Activated gamma-delta T cell treated with Interleukin-2 at 50 U/mL for 16 hours (primary cell): ENCODE data around the gene ADAD2.

Experiments used
- DNase-seq: peaks from one replicate; pipeline ENCODE4 v3.0.0-alpha.2; 2020

ADAD2 gene

DNA sequence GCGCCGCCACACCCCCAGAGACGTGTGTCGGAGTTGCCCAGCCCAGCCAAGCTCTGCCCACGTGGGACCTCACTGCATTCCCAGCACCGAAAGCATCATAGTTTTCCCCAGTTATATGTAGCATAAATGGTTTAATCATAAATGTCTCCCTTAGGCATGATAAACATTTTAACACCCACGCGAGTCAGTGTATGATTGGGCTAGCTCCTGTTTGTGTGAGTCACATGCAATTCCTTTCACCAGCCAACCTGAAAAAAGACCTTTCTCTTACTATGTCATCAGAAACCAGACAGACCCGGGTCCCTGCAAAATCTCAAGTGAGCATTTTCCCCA is 13.2 kb upstream of the ADAD2 start:
- DNase-seq = no peak

DNA sequence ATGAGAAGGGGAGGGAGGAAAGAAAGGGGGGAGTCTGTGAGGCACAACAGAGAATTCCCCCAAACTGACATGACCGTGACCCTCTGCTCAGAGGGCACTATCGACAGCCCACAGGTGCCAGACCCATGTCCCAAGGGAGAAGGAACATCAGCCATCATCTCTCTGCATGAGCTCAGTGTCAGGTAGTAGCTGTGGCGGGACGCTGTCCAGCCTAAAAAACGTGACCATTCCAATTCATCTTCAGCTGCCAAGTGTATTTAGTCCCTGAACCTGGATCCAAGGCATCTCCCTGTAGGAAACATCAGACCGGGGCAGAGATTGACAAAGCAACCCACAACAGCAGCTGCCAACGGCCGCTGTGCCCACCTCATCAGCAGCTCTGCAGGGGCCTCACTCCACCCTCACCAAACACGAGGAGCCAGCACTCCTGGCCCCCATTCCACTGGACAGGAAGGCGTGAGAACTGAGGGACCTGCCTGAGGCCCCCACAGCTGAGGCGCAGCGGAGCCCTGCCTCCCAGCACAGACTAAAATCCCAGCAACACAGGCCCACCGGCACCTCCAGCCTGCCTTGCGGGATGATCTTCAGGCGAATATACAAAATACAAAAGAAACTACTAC is 12.7 kb upstream of the ADAD2 start:
- no peak for DNase-seq

DNA sequence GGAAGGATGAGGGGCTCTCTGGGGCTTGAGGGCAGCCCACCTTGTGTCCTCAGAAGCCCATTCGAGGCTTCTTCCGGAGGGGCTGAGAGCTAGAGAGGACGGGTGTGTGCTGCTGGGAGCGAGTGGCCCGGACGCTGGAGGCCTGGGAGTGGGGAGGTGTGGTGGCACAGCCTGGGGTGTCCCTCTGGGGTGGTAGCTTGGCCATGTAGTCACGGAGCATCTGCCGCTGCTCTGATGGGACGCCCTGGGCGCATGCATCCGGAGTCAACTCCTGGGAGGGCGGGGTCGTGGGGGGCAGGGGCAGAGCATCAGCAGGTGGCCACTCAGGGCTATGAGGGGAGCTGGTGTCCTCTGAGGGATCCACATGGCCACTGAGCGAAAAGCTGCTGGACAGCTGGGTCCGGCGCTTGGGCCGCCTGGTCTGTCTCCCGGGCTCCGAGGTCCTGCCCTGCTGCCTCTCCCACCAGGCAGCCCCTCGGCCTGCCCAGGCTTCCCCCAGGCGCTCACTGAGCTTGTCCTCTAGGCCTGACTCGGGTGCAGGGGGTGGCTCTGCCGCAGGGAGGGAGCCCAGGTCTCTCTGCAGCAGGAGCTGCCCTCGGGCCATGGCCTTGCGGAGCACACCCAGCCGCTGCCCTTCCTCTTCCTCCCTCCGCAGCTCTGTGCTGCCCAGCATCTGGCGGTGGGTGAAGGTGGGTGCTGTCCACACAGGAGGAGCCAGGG is 11.9 kb upstream of the ADAD2 start:
- no peak for DNase-seq

DNA sequence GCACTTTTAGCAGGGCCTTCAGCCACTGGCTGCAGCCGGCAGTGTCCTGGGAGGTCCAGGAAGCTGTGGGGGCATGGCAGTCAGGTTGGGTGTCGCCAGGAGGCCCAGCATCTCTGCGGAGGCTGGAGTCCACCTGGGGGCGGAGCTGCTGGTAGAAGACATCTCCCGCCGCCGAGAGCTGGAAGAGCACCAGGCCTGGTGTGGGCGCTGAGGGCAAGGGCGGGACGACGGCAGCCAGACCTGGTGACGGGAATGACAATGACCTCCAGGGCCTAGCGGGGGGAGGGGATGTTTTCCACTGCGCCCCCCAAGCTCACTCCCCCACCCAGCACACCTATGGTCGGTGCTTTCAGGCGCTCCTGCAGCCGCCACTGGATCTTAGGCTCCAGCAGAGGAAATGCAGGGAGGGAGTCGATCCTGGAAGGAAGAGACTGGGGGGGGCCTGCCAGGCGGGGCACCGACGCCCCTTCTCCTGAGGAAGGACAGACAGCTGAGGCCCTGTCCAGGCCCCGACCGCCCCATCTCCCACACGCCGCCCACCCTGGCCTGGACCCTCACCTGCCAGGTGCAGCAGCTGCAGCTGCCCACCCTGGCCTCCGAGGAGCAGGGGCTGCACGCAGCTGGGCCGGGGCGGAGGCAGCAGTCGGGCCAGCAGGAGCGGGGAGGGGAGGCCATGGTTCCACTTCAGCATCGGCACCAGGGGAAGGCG is 11.2 kb upstream of the ADAD2 start:
- DNase-seq = no peak

DNA sequence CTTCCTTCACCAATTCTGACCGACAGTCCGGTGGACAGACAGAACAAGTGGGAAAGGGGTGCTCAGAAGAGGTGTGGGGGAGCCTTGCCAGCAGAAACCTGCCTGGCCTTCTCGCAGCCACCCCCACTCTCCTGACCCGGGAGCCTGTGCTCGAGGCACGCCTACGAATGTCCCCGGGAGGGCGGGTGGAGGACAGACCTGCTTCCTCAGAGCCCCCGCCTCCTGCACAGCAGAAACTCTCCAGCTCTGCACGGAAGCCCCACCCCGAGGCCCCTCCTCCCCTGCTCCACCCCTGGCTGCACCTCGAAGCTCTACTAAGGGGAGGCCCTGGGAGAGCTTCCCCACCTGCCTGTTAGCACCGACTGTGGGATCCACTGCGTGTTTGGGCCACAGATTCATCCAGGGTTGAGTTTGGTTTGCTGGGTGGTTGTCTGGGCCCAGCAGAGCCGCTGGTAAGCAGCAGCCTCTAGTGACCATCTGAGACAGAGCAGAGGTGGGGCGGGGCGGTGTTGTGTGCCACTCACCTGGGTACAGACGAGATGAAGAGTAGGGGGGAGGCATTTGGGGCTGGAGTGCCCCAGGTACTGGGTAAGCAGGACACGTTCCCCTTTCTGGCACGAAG is 10.3 kb upstream of the ADAD2 start:
- DNase-seq = no peak

DNA sequence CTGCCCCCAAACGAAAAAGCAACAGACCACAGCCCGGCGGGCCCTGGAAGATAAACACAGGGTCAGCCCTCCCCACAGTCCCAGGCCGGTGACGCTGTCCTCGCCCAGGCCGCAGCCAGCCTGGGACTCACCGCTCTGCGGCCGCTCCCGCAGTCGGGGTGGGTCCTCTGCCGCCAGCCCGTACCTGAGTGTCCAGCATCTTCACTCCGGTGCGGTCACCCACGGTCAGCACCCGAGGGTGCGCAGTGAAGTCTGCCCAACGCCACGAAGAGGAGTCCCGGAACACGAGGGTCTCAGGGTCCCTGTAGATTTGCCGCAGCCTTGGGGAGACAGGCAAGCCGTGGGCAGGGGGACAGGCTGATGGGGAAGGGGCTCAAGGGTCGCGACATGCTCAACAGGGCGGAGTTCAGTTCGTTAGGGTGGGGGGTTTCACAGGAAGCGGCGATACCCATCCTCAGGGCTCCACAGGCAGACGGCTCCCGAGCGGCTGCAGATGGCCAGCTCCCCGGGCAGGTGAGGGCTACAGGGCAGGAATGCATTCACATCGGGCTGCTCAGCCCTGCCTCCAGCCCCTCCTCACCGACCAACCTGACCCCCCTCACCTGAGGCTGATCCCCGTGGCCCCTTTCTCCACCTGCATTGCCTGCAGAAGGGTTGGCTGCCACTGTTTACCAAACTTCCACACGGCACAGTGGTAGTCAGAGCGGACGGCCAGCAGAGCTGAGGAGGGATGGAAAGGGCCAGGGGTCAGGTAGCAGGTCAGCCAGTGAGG is 9.6 kb upstream of the ADAD2 start:
- no peak for DNase-seq

DNA sequence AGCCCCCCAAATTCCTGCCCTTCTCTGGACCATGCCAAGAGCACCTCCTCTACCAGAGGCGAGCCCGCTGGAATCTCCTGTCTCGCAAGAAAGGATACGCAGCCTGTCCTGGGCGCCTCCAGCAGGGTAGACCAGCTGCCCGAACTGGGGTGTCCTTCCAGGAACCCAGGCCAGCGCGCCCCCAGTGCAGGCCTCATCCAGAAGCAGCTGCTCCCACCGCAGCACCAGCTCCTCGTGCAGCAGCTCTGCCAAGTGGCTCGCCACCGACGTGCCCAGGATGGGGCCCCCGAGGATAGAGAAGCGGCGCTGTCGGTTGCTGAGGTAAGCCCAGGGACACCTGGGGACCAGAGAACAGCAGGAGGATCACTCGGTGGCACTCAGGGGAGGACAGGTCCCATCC is 8.9 kb upstream of the ADAD2 start:
- no peak for DNase-seq

DNA sequence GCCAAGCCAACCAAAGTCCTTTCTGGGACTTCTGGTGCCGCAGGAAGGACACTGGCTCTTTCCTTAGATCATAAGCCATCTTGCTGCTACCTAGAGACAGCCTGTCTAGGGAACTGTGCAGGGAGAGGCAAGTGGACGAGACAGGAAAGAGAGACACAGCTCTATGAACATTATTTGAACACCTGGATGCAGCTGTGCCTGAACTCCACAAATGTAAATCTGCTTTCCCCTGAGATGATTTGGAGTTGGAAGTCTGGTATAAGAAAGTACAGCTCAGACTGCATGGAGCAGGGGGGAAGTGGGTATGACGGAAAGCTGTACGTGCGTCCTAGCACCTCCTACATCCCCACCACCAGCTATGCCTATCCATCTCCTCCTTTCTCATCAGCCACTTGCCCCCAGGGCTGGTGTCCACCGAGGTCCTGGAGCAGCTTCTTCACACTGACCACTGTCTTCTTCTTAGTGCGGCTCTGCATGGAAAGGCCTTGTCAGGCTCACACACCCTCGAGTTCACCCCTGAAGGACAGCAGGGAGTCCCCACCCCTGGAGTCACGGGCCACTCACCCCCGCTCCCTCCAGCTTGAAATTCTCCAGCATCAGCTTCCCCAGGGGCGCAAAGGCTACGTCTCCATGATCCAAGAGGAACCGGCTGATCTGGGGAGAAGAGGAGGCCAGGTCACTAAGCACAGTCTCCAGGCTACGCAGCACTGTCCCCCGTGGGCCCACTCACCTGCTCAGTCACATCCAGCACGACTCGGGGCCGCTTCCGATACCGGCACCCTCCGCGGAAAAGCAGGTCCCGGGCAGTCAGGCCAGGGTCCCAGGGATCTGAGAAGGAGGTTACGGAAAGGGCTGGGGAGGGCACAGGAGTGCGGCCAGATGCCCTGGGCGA is 8.0 kb upstream of the ADAD2 start:
- no peak for DNase-seq

DNA sequence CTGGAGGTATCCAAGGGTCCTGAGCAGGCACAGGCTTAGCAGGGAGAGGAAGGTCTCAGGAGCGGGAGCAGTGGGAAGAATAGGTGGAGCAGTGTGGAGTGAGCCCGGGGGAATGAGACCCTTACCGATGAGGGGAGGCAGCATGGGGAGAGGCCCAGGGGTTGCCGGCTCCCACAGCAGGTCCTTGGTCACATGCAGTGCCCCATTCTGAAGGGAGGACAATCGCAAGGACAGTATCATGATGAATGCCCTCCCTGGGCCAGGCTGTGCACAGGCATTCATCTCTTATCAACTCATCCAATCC is 7.4 kb upstream of the ADAD2 start:
- no peak for DNase-seq

DNA sequence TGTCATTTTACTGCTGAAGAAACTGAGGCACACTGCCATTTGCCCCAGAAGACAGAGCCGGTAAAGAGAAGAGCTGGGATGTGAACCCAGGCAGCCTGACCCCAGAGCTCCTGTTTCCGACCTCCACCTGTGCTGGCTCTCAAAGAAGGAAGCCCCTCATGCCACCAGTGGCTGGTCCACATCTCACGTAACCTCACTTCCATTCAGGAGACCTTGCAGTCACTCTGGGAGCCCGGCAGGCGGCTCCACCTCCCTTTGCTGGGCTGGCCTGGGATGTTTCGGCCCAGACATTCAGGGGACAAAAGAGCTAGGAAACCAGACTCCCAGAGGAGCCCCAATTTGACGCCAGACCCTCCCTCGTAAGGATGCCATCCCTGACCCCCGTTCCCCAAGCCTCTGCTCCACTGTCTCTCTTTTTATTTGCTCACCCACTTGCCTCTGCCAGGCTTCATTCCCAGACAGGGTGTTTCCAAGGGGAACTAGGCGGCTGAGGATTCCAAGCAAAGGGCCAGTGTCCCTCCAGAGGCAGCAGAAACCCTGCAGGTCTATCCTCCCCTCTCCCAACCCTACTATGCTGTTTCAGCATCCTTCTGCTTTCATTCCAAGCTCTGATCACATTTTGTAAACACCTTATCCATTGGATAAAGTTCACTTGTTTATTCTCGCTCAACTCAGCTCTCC is 6.9 kb upstream of the ADAD2 start:
- DNase-seq = no peak

DNA sequence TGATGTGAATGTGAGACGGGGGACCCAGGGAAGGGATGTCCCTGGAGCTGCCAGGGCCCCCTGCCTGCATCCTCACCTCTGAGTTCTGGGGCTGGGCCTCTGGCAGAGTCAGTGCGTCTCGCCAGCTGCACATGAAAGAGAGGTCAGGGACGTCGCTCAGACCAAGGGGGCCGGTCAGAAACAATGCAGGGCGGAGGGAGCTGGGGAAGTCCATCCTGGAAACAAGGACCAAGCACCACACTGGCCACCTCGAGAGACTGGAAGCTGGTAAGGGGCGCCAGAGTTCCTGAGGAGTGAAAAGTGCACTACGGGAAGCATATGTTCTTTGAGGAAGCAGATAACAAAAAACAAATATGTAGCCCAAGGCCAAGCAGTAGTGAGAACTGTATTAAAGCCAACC is 6.2 kb upstream of the ADAD2 start:
- no peak for DNase-seq

DNA sequence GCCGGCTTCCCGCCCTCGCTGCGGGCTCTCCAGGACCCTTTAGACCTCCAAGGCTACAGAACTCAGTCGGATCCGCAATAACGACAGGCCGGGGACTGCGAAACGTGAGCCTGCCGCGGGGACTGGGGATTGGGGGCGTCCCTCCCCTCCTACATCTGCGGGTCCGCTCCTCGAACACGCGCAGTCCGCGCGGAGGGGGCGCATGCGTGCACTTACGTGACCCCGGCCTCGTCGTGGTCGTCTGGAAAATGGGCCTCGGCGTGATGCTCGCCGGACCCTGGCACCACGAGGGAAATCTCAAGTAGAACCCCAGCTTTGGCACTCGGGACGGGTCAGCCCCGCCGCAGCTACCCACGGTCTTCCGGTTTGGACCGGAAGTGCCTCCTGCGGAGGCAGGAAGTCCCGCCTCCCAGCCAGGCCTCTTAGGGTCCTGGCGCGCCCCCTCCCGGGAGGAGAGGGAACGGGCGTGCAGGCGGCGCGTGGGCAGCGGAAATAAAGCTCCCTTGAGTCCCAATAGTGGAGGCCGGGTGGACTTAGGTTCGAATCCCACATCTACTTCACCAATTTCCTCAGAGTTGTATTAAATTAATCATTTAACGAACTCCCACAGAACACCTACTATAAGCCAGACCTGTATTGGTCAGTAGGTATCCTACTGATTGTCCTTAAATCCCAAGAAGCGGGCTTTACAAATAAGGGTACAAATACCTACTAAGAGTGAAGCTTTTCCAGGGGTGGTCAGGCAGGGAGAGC is 4.1 kb upstream of the ADAD2 start, which contains the start of gene TAF1C:
TSS of gene TAF1C (minus strand) at position 373 of the 753 bp plus-strand sequence. CDS start 2,069 bp downstream, outside the sequence.
- peak; percentile 90 for DNase-seq

DNA sequence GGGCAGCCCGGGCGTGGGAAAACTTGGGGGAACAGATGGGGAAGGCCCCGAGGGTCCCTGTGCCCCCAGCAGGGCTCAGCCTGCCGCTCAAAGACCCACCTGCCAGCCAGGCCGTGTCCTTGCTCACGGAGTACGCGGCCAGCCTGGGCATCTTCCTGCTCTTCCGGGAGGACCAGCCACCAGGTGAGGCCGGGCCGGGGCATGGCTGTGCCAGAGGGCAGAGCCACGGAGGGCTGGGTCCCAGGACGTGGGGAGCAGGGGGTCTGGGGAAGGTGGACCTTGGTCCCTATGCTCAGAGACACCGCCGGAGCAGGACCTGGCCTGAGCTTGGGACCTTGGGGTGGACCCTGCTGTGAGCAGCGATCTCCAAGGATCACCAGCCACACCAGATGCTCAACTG is 509 bp downstream of the ADAD2 start:
- no peak for DNase-seq

DNA sequence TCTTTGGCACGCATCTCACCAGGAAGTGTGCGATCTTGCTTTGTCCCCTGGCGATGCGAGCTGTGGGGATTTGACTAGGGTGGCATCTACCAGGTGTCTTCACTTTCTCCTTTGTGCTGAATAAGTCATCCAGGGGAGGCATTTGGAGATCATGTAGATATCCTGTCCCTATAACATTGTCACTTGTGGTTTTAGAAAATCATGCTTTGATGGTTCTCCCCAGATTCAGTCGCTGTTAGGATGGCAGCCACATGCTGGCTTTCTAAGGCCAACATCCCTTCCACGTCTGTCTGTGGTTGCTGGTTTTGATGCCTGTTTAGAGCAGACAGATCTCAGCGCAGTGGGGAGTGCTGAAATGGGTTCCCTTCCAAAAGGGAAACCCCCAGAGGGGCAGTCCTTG is 2.5 kb downstream of the ADAD2 start:
- no peak for DNase-seq

DNA sequence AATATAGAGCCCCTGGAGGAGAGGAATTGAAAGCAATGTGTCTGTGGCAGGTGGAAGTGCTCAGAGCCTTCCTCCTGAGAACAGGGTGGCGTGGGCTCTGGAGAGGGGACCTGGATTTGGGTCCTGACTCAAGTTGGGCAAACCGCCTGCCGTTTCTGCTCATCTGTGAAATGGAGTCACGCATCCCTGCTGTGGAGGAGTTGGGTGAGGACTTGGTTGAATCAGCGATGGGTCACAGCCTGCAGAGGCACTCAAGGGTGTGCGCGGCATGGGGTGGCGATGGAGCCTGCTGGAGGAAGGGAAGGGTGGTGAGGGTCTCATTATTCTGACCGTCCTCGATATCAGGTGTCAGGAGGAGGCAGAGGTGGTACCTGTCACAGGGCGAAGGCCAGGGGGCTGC is 3.1 kb downstream of the ADAD2 start:
- DNase-seq = no peak

DNA sequence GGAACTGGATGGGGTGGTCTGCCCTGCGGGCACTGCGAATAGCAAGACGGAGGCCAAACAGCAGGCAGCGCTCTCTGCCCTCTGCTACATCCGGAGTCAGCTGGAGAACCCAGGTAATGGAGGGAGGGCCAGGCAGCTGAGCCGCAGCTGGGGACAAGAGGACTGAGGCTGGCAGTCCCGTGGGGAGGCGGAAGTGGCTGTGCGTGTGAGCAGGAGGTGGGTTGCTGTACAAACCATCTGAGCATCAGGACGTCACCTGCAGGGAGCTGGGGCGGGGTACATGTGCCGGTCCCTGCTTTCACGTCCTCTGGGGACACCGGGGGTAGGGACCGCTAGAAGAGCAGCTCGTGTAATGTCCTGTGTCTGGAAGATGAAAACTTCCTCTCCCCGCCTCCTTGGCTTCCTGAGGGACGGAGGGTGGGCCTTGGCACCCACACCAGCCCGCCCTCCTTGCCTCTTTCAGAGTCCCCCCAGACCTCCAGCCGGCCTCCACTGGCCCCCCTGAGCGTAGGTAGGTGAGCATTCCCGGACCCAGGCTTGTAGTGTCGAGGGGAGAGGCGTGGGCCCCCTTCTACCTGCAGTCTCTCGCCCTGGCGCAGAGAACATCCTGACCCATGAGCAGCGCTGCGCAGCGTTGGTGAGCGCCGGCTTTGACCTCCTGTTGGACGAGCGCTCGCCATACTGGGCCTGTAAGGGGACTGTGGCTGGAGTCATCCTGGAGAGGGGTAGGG is 3.7 kb downstream of the ADAD2 start:
- peak; percentile 49 for DNase-seq

DNA sequence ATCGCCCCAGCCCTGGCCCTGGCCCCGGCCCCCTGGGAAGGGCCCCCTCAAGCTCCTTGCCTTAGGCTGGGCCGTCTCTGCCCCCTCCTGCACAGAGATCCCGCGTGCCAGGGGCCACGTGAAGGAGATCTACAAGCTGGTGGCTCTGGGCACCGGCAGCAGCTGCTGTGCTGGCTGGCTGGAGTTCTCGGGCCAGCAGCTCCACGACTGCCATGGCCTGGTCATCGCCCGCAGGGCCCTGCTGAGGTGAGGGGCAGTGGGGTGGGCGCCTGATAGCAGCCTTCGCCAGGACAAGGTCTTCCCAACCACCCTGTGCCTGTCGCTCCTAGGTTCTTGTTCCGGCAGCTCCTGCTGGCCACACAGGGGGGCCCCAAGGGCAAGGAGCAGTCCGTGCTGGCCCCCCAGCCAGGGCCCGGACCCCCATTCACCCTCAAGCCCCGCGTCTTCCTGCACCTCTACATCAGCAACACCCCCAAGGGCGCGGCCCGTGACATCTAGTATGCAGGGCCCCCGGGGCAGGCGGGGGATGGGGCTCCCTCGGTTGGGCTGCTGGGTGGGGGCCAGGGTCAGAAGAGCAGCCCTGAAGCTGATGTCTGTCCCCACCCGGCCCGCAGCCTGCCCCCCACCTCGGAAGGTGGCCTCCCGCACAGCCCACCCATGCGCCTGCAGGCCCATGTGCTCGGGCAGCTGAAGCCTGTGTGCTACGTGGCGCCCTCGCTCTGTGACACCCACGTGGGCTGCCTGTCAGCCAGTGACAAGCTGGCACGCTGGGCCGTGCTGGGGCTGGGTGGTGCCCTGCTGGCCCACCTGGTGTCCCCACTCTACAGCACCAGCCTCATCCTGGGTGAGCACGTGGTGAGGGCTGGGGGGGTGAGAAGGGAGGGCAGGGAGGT is 4.5 kb downstream of the ADAD2 start:
- no peak for DNase-seq

DNA sequence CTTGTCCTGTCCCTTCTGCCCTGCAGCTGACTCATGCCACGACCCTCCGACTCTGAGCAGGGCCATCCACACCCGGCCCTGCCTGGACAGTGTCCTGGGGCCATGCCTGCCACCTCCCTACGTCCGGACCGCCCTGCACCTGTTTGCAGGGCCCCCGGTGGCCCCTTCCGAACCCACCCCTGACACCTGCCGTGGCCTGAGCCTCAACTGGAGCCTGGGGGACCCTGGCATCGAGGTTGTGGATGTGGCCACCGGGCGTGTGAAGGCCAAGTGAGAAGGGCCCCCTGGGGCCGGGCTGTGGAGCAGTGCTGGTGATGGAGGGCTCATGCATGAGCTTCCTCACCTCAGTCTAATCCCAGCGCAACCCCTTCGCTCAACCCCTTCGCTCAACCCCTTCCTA is 5.1 kb downstream of the ADAD2 start:
- no peak for DNase-seq
